GM19452 (cell line): Measurements from ENCODE around the gene CCL15.
"Not testable (repeated sequence)": the region's sequence is repeated elsewhere in the genome, so short reads cannot be mapped to it uniquely, and the experiment has no call there.

ENCODE experiments used
- ATAC-seq: cut with Tn5 transposase; IDR thresholded peaks from one replicate; pipeline ENCODE4 v1.9.1; 2021; ENCODE audit not compliant: unreplicated experiment

CCL15 gene

DNA sequence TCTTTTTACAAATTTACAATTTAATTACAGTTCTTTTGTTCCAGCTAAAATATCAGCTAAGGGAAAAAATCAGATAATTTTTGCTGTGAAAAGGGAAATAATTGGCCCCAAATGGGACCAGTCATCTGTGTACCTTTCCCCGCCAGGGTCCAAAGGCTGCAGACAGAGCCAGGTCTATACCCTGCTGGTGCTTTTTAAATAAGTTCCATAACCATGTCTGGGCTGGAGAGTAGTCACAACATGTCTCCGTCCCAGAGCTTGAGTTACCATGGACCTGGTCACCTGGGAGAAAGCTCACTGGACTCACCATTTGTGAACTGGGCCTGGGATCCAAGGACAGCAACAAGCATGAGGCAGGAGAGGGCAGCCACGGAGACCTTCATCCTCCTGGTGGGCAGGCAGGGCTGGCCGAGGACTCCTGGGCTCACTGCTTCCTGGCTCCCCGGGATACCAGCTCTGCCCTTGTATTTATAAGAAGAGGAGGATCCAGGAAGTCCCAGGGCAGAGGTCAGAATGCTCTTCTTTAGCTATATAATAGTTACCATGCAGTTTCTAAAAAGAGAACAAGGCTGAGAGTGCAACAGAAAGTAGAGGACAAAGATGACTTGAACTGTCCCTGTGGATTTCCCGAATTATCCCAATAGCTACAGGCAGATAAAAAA, at the start of gene CCL15:
Gene CCL15 (minus strand): TSS at position 444 of the 662 bp plus-strand sequence. CDS start 61 bp downstream, at position 383.
- no peak for ATAC-seq

GRCh38 chr17:36049643-36050042, 48.3 kb upstream of the CCL15 start:
- no peak for ATAC-seq

DNA sequence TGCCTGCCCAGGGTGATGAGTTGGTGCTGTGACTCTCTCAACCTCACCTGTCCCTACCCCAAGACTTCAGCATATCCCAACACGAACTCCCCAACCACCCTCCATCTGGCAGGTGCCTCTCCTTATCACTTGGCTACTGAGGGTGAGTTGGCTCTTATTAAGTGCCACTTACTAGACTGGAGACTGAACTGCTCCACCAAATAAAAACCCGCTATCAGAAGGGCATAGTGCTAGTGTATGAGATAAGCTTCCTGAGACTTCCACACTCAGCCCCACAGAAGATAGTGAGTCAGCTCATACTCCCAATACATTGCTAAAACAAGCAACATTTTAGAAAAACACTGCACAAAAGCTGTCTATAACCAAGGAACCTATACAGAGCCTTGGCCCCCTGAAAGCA, 46.7 kb upstream of the CCL15 start:
- ATAC-seq: no peak

- no peak for ATAC-seq
These were observed 34.9 kb upstream of the CCL15 start for GRCh38 chr17:36036235-36036634.

- no peak for ATAC-seq
These were observed 32.8 kb upstream of the CCL15 start for GRCh38 chr17:36034127-36034526.

DNA sequence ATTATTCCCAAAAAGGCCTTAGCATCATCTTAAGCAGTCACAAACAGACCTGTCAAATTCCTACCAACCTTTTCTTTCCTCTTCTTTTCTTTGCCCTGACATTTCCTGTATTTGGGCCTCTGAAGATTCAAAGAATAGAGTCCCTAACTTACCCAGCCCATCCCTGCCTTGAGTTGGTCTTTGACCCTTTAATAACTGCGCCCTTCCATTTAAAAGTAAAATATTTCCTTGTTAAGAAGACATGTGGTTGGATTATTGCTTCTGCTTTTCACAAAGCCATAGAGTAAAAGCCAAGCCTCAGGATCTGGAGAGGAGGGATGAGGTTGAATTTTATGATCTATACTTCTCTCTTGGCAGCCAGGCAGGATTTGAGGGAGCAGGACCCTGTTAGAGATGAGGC, 29.6 kb upstream of the CCL15 start:
- no peak for ATAC-seq

- ATAC-seq: no peak
These were observed 26.4 kb upstream of the CCL15 start for GRCh38 chr17:36027761-36028160.

- no peak for ATAC-seq
These were observed 22.9 kb upstream of the CCL15 start for GRCh38 chr17:36024106-36024869.

- no peak for ATAC-seq
These were observed 18.1 kb upstream of the CCL15 start for GRCh38 chr17:36019423-36019822.

DNA sequence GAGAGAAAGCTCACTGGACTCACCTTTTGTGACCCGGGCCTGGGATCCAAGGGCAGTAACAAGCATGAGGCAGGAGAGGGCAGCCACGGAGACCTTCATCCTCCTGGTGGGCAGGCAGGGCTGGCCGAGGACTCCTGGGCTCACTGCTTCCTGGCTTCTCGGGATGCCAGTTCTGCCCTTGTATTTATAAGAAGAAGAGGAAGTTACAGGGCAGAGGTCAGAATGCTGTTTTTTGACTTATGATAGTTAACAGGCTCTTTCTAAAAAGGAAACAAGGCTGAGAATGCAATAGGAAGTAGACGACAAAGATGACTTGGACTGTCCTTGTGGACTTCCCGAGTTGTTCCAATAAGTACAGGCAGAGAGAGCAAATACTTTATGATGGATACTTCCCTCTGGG, 16.4 kb upstream of the CCL15 start, which contains the start of gene CCL23:
Gene CCL23 (minus strand): TSS at position 174 of the 400 bp plus-strand sequence. CDS start 75 bp downstream, at position 99.
- ATAC-seq: no peak

DNA sequence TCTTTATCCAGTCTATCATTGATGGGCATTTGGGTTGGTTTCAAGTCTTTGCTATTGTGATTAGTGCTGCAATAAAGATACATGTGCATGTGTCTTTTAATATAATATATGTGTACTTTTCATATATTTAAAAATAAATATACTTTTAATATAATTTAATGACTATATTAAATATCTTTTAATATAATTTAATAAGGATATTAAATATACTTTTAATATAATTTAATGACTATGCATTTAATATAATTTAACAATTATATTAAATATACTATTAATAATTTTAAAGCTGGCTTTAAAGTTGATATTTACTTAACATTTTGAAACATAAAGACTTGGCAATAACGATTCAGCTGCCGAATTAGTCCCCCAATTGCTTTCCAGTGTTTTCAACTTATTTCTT, 15.2 kb upstream of the CCL15 start:
- ATAC-seq: no peak

DNA sequence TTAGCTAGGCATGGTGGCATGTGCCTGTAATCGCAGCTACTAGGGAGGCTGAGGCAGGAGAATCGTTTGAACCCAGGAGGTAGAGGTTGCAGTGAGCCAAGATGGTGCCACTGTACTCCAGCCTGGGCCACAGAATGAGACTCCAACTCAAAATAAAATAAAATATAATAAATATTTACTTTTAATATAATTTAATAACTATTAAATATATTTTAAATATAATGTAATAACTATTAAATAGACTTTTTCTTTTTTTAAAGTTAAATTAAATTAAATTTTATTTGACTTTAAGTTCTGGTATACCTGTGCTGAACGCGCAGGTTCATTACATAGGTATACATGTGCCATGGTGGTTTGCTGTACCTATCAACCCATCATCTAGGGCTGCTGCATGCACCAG, 14.5 kb upstream of the CCL15 start:
- ATAC-seq: not testable (repeated sequence)

- ATAC-seq: no peak
These were observed 13.6 kb upstream of the CCL15 start for GRCh38 chr17:36014946-36015345.

DNA sequence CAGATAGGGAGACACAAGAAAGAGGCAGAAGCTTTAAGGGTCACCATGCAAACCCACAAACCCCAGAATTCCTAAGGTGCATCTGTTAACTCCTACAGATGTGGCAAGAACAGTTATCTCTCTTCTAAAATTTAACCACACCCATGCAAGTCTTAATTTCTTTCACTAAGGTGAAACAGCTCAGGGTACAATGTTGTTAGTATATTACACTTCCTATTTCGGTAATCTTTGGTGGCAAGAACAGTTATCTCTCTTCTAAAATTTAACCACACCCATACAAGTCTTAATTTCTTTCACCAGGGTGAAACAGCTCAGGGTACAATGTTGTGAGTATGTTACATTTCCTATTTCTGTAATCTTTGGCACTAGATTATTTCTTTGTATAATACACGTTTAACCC, 9.8 kb upstream of the CCL15 start:
- ATAC-seq: no peak

DNA sequence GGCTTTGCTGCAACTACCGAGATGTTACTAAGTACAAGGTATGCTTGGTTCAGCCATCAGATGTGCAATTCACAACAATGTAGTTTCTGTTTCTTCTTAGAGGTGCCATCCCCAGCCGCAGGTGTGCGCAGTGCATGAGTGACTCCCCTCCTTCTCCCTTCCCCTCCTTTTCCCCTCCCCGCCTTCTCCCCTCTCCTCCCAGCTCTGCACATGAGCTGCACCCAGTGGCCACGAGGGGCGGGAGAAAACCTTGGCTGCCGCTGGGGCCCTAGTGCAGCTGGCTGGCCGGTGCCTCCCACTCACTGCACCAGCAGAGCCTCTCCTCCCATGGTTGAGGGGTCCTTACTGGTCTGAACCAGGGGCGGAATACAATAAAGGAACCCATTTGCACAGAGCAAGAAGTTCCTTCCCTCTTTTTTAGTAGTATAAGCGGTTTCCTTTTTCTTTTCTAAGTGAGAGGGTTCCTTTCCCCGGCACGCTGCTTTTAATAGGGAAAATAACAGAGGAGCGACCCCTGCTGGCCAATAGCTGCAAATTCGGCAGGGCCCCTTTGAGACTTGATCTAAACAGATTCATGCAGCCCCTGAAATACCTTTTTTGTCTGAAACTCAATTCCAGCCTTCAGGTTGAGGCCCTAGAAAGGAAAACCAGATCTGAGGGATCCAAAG, 7.8 kb upstream of the CCL15 start:
- ATAC-seq: no peak

GRCh38 chr17:36004594-36005108, 3.3 kb upstream of the CCL15 start:
- ATAC-seq: no peak

DNA sequence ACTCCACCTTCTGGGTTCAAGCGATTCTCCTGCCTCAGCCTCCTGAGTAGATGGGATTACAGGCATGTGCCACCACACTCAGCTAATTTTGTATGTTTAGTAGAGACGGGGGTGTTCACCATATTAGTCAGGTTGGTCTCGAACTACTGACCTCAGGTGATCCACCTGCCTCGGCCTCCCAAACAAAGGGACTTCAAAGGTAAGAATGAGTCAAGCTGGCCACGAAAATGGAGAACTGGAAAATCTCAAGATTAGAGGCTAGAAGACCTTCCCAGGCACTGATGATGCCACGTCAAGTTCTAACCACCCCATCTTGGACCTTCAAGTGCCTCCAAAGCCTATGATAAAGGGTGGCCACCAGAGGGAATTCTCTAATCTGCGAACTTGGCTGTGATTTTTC, 1.3 kb upstream of the CCL15 start:
- no peak for ATAC-seq

DNA sequence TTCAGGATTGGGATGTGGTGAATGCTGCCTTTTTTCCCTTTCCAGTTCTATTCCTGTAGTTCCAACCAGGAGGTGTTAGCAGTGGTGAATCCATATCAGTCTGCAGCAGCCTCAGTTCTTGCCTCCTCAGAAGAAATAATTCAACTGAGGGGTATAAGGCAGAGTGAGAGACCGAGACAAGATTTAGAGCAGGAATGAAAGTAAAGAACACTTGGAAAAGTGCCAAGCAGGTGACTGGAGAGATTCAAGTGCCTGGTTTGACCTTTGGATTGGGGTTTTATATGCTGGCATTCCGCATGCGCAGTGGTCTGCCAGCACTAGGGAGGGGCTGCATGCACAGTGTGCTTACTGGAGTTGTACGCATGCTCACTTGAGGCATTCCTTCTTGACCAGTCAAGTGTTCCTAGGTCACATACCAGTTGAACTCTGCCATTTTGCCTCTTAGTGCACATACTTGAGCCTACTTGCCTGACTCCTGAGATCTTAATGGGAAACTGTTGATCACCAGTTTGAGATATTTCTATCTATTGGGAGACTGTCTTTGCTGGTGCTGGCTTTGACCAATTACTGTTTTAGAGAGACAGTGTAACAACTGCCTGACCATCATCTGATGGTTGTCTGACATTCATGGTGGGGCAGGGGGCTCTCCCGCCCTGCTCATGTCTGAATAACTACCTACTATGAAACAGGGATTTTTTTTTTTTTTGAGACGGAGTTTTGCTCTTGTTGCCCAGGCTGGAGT, 680 bp upstream of the CCL15 start:
- ATAC-seq: no peak

- no peak for ATAC-seq
These were observed 632 bp downstream of the CCL15 start for GRCh38 chr17:36000732-36001109.

DNA sequence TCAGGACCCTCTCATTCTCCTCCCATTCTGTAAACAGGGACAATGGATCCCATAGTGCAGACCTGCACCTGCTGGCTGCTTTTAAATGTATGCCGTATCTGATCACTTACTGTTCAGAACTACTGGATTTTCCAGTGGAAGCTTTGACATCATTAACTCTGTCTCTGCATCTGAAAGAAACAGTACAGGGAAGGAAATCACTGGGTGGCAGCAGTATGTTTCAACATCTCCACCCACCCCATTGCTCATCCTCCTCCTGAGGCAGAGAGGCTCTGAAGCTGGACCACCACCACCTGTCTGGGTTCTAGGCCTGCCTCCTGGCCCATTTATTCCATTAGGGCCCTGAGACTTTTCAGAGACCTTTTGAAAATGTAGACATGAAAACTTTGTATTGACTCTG, 2.6 kb downstream of the CCL15 start:
- ATAC-seq: no peak

DNA sequence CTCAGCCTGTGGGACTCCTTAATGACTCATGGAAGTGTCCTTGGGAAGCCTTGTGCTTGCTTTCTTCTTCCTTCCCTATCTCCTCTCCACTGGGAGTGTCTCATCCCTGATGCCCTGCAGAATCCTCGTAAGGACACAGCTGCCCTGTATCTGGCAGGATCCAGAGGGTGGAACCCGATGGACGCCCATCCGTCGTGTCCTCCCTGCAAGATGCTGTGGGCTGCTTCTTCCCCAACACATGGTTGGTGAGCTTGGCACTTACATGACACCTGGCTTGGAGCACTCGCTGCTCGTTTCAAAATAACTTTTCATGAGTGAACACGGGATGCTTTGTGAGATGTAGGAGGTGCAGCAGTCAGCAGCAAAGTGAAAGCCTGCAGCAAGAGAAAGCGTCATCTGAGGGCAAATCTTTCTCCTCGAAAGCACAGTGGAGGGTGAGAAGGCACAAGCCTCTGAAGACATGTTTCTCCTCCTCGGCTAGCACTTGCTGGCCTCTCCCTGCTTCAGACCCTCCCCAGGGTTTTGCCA, 3.3 kb downstream of the CCL15 start:
- ATAC-seq: no peak
